GM21367 (cell line): ENCODE measurements around the gene TMC2.
"Not testable (repeated sequence)": the region's sequence is repeated elsewhere in the genome, so short reads cannot be mapped to it uniquely, and the experiment has no call there.

Source experiments
- ATAC-seq: cut with Tn5 transposase; IDR thresholded peaks from one replicate; pipeline ENCODE4 v1.9.1; 2021; ENCODE audit not compliant: unreplicated experiment

TMC2 gene

DNA sequence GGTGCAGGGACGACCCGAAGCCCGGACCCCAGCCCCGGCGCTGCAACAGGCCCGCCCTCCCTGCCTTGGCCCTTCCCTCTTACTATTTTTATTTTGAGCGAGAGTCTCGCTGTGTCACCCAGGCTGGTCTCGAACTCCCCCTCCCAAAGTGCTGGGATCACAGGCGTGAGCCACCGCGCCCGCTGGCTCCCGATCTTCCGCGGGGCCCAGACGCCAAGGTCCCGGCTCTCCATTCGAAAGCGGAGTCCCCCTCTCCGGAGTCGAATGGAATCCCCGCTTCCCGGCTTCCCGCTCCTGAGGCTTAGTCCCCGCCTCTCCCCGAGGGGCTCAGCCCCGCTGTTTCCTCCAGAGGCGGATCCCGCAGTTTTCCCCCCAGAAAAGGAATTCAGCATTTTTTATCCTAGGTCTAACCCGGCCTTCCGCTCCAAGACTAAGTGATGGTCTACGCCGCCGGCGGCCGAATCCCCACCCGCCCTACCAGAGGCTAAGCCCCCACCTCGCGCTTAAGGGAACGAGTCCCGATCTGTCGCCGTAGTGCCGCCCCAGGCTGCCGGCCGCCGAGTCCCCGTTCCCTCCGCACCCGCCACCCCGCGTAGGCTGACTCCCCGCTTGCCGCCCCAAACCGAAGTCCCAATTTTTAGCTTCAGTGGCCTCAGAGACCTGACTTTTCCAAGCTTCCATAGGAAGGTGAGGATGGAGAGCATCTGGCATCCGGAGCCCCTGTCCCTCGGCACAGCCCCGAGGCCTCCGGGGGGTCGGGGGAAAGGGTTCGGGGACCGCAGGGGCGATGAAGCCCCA is 11.5 kb upstream of the TMC2 start:
- no peak for ATAC-seq

- not testable (repeated sequence) for ATAC-seq
Observed at GRCh38 chr20:2526218-2526583, 10.2 kb upstream of the TMC2 start.

DNA sequence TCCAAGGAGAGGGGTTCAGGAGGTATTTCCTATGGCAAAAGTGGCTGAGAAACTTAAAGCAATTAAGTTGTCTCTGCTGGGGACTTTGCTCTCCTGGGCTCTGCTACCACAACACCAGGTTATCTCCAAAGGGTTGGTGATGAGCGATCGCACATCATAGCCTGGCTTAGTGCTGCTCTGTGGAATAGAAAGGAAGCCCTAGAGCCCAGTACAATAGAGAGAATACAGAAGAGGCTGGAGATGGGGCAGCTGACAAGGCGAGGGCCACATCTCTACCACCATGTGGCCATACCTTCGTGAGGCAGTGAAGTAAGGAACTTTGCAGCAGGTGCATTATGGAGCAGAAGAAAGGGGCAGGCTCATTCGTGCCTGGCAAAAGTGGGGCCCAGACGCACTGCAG is 8.6 kb upstream of the TMC2 start:
- no peak for ATAC-seq

GRCh38 chr20:2528671-2529271 is 7.6 kb upstream of the TMC2 start:
- no peak for ATAC-seq

DNA sequence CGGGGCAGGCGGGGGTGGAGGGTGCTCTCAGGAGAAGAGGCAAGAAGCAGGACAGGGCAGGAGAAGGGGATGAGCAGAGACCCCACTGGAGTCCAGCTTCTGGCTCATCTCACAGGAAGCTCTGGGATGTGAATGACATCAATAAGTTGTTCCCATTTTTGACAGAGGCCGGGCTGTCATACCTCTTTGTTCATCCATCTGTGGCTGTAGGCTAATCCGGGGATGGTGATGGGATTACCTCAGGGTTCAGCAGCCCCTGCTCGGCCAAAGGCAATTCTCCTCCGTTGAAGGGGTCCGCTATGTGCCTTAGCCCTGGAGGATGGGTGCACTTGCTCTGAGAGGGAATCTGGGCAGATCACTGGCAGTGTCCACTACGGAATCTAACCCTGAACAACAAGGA is 3.3 kb upstream of the TMC2 start:
- no peak for ATAC-seq

GRCh38 chr20:2535711-2536559 is 438 bp upstream of the TMC2 start:
- no peak for ATAC-seq

GRCh38 chr20:2537101-2537500 is 728 bp downstream of the TMC2 start:
- ATAC-seq, result no peak

DNA sequence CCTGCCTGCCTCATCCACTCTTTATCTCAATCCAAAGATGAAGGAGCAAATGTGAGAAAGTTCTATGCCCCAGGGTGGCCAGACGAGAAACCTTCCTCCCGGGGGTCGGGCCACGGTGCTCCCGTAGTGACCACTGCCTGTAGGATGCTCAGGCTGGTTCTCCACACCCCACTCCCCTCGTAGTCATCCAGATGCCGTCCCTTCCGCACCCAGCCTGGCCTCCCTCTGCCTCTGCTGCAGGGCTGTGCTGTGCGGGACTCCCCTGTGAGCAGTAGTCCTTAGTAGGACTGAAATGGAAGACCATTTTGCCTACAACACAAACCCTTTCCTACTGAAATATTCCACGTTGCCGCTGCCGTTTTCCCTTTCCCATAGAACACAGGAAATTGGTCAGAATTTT is 2.0 kb downstream of the TMC2 start:
- no peak for ATAC-seq

DNA sequence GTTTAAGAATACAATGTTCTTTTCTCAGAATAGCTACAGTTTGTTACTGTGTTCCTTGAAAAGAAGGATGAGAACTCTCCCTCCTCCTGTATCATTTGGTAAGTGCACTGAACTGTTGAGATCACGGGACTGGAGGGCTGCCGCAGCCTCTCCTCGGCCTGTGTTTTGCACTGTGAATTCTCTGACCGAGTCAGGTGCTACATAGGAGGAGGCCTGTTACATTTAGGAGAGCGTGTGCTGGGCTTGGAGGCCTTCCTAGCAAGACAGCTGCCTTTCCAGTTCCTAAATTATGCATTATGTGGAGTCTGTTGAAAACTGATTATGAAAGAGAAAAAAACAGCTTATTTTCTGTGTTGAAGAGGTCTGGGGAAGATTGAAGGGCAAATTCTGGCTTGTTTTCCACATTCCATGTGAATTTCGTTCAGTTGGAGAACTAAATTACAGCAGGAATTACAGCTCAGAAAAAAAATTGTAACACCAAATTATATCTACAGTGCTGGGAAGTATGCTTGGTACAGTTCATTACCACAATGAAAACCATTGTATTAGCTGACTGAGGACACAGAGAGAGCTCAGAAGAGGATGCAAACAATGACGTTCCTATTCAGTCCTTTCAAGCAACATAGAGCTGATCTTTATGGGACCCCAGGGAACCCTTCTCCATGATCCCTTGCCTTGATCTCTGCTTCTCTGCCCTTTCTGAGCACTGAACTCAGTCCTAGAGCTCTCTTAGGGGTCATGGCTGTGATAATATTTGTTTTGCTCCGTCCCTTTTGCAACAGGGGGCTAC is 2.8 kb downstream of the TMC2 start:
- no peak for ATAC-seq

DNA sequence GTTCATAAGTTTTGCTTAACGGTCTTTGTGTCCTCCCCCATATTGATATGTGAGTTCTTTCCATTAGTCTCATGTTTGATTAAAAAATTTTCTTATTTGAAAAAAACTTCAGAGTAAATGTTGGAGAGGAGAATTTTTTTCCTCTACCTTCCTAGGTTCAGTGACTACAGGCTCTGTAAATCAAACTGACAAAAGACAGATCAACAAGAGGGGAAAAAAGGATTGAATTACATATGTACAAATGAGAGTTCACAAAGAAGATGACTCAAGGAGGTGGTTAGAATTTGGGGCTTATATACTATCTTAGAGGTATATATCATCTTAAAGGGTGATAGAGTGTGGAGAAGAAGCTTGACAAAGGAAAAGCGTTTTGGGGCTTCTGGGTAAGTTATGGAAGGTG is 5.6 kb downstream of the TMC2 start:
- ATAC-seq, result no peak

DNA sequence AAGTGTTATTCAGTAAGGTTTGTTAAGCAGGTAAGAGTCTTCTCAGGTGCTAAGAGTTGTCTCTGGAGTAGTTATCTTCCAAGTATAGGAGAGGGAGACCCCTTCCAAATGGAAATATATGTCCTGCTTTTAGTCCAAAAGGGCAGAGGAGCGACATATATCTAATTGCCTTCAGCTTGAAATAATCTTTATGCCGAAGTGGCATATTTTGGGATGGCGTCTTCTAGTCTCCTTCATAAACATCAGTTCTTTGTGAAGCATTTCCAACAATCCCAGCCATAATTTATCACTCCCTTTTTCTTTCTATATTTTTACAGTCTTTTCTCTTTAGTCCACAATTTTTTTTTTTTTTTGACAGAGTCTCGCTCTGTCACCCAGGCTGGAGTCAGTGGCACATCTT is 6.0 kb downstream of the TMC2 start:
- no peak for ATAC-seq

- no peak for ATAC-seq
Observed at GRCh38 chr20:2544211-2544610, 7.8 kb downstream of the TMC2 start.

DNA sequence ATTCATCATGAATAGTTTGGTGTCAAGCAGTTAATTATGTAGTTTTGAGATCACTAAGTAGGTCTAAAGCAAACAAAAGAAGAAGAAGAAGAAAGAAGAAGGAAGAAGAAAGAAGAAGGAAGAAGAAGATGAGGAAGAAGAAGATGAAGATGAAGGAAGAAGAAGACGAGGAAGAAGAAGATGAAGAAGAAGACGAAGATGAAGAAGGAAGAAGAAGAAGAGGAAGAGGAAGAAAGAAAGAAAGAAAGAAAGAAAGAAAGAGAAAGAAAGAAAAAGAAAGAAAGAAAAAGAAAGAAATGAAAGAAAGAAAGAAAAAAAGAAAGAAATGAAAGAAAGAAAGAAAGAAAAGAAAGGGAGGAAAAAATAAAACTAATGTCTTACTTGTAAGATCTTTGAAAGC is 9.2 kb downstream of the TMC2 start:
- no peak for ATAC-seq

GRCh38 chr20:2557873-2558580 is 21.7 kb downstream of the TMC2 start:
- no peak for ATAC-seq

DNA sequence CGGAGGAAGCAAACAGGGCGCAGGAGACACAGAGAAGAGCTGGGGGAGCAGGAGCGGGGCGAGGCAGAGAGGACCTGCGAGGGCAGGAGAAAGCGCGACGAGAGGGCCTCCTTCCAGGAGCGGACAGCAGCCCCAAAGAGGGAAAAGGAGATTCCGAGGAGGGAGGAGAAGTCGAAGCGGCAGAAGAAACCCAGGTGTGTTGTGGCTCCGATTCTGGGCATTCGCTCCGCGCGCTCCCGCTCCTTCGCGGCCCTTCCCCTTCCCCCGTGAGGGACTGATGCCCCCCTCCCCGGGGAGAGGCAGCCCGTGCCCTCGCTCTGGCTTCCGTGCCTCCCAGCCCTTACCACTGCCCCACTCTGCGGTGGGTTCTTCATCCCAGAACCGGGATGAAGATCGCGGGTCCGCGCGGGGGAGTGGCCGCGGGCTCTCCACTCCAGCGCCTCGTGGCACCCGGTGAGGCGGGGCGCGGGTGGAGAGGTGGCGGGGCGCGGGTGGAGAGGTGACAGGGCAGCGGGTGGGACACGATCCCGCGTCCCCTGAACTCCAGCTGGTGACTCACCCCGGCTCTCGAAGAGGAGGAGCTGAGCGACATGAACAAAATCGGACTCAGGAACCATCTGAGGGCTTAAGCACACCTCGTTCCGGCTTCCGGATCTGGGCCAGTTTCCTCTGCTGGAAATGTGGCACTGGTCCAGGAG is 22.4 kb downstream of the TMC2 start:
- no peak for ATAC-seq

DNA sequence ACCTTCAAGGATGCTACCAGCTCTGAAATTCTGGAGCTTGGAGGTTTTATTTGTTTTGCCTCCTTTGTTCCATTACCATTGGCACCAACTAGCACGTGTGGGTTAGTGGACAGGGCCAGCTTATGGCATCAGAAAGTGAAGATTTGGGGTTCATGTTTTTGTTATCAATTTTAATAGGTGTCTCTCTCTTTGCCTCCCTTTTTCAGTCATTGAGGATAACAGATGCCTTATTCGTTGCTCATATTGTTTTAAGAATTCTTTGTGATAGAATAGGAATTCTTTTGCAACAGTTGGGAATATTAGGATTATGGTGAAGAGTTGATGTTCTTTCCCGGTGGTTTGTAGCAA is 22.9 kb downstream of the TMC2 start:
- no peak for ATAC-seq

DNA sequence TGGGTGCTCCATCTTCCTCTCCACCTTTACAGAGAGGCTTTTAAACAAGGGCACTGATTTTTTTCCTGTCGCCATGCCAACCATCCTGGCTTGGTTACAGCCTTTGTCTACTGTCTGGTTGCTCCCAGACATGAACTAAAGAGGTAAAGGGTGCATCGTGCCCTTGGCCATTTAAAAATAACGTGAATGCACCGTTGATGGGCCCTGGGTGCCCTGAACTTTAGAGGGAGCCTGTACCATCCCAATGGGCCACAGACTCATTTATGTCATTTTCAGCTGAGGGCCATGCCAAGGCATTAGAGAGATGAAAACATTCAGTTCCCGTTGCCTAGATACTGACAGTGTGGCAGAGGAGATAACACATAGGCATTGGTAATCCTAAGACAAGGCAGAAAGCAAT is 23.3 kb downstream of the TMC2 start:
- no peak for ATAC-seq

- ATAC-seq, result no peak
Observed at GRCh38 chr20:2563116-2563515, 26.7 kb downstream of the TMC2 start.

DNA sequence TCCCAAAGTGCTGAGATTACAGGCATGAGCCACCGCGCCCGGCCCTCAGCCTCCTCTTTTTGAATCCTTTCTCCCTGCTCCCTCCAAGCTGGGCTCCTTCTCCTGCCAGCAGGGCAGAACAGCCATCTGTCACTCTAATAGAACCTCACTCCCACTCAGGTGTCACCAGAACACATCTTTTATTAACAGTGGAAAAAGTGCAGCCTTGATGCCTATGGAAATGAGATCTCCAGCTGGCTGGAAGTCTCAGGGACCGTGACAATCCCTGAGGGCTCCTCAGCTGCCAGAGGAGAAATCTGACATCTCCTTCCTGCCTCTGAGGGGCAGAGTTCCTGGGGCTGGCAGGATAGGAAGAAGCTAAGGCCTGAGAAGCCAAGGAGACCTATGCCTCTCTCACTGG is 28.0 kb downstream of the TMC2 start:
- ATAC-seq, result no peak

DNA sequence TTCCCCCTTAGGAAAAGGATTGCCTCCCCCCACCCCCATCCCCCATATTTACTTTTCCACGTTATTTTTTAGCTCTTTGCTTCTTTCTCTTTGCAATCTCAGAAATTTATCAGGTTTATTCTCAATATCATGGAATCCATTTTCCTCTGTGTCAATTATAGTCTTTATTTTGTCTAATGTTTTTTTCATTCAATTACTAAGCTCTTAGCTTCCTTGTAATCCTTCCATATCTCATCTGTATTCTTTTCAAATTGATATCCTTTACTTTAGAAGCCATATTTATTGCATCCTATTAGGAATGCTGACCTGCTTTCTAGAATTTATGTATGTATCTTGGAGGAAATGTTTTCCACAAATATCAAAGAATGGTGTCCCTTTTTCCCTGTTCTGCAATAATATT is 39.3 kb downstream of the TMC2 start:
- ATAC-seq, result no peak
